Activated CD8-positive, alpha-beta T cell treated with anti-CD3 and anti-CD28 coated beads for 36 hours (primary cell): Measurements from ENCODE around the gene FBXO31. TPM values are rescaled to one million over a fixed set of nuclear protein-coding genes. Genes with fewer than 3 reads are reported as not detected.
"Not testable (repeated sequence)": the region's sequence is repeated elsewhere in the genome, so short reads cannot be mapped to it uniquely, and the experiment has no call there.

Experiments
- ATAC-seq: fragments of 200-7000 bp; cut with Tn5 transposase; one replicate; pipeline ENCODE4 v1.10.0; 2021; ENCODE audit warnings: mild to moderate bottlenecking, moderate library complexity
- CTCF ChIA-PET: fragments of 350-600 bp; sonication (Branson Sonifier 250); formaldehyde crosslinking; loops from one replicate; lab custom pipeline; 2021; ENCODE audit warnings: antibody characterized with exemption; lab: Charles Lee
- POLR2A ChIA-PET: fragments of 350-600 bp; sonication (Branson Sonifier 250); formaldehyde crosslinking; loops from one replicate; lab custom pipeline; 2021; ENCODE audit warnings: antibody characterized with exemption; lab: Charles Lee
- DNase-seq: peaks from one replicate; pipeline ENCODE4 v3.0.0-alpha.2; 2020
- H3K27ac Mint-ChIP-seq: one replicate; pipeline ENCODE4 v1.8.0; 2021; ENCODE audit warnings: mild to moderate bottlenecking, mixed read lengths
- H3K27me3 Mint-ChIP-seq: one replicate; pipeline ENCODE4 v1.8.0; 2021; ENCODE audit warnings: mixed read lengths
- H3K36me3 Mint-ChIP-seq: one replicate; pipeline ENCODE4 v1.8.0; 2021; ENCODE audit warnings: low read depth, mixed read lengths
- H3K4me1 Mint-ChIP-seq: one replicate; pipeline ENCODE4 v1.8.0; 2021; ENCODE audit warnings: low read depth, mixed read lengths
- H3K4me3 Mint-ChIP-seq: one replicate; pipeline ENCODE4 v1.8.0; 2021; ENCODE audit warnings: mild to moderate bottlenecking, moderate library complexity, mixed read lengths
- H3K9me3 Mint-ChIP-seq: one replicate; pipeline ENCODE4 v1.8.0; 2021; ENCODE audit warnings: mixed read lengths
- CTCF ChIP-seq: fragments of 200-600 bp; IDR thresholded peaks from one replicate; pipeline ENCODE4 v1.8.0; 2022; ENCODE audit warnings: antibody characterized with exemption, mild to moderate bottlenecking
- intact Hi-C: fragments of 100-400 bp; cut with micrococcal nuclease; formaldehyde crosslinking; loops from one replicate; pipeline ENCODE4 v1.10.0; 2022
- total RNA-seq, 2 experiments: library from RNA; stranded (reverse); gene quantifications; one replicate each; pipeline ENCODE4 v1.2.3, GENCODE V29; 2021

Gene FBXO31
- total RNA-seq, 2 experiments from 2014 or later = 32.0 to 32.7 TPM

- no peaks in the 10 kb centered on the region for H3K27me3 Mint-ChIP-seq
- DNase-seq (no peak), ATAC-seq (no peak)
- no peak overlapping the region for H3K4me3 Mint-ChIP-seq
- peaks cover 56% of the 10 kb centered on the region for H3K36me3 Mint-ChIP-seq
- POLR2A ChIA-PET = interaction anchor here (0.6 kb wide), 1 partner anchor 43 kb away, joined by 3 read pairs; no protein-coding TSS in a partner anchor
- CTCF ChIA-PET = interaction anchor here (0.8 kb wide), 1 partner anchor 40 kb away, joined by 3 read pairs; the partner anchor contains the start of gene FBXO31
- no peaks in the 10 kb centered on the region for H3K9me3 Mint-ChIP-seq
- intact Hi-C loops = no loop called here
- H3K4me1 Mint-ChIP-seq = peaks cover 27% of the 10 kb centered on the region
- H3K27ac Mint-ChIP-seq = peak overlapping the region; percentile 67
- TF ChIP-seq CTCF = no peak
Observed at GRCh38 chr16:87342978-87343752, 40.4 kb downstream of the FBXO31 start.

DNA sequence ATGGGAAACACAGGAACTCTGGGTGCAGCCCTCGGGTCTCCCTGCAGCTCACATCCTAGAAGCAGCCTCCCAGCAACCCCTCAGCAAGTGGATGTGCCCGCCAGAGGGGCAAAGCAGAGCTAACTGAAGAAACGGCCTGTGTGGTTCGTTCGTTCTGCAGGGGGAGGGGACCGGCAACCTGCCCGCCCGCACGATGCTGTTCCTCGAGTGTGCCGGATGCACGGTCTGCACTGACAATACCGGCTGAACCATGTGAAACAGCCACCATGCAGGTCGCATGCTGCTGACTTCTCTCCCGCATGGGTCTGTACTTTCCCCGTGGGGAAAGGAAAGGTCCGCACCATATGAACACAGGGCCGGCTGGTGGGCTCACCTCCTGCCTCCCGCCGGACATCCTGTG lies 41.1 kb downstream of the FBXO31 start:
- Mint-ChIP-seq H3K9me3 (no peaks in the 10 kb centered on the region), H3K4me1 (peaks cover 30% of the 10 kb centered on the region), H3K27me3 (no peaks in the 10 kb centered on the region), H3K36me3 (peaks cover 59% of the 10 kb centered on the region), H3K4me3 (no peak overlapping the region), H3K27ac (no peak overlapping the region)
- no peak for TF ChIP-seq CTCF
- intact Hi-C loops = no loop called here
- CTCF ChIA-PET = no interaction called here
- DNase-seq (no peak), ATAC-seq (no peak)
- POLR2A ChIA-PET = no interaction called here

DNA sequence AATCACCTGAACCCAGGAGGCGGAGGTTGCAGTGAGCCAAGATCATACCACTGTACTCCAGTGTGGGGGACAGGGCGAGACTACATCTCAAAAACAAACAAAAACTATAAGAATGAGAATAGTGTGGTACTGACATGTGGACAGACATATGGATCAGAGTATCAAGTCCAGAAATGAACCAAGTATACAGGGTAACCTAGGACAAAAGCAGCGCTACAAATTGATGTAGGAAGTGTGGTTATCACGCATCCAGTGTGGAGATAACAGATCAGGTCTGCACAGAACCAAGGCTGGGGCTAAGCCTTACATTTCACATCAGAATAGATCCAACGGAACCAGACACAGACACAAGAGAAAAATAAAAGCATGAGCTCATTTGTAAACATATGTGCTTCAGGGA lies 43.4 kb downstream of the FBXO31 start:
- ATAC-seq = no peak
- no peaks in the 10 kb centered on the region for H3K9me3 Mint-ChIP-seq
- no peaks in the 10 kb centered on the region for H3K27me3 Mint-ChIP-seq
- ChIA-PET POLR2A (no interaction called here), CTCF (interaction anchor here (0.9 kb wide), 1 partner anchor 8 kb away, joined by 3 read pairs; no protein-coding TSS in a partner anchor)
- intact Hi-C loops = no loop called here
- no peak overlapping the region for H3K27ac Mint-ChIP-seq
- no peak overlapping the region for H3K4me3 Mint-ChIP-seq
- no peak for TF ChIP-seq CTCF
- peaks cover 46% of the 10 kb centered on the region for H3K36me3 Mint-ChIP-seq
- H3K4me1 Mint-ChIP-seq = peaks cover 28% of the 10 kb centered on the region
- DNase-seq = no peak

DNA sequence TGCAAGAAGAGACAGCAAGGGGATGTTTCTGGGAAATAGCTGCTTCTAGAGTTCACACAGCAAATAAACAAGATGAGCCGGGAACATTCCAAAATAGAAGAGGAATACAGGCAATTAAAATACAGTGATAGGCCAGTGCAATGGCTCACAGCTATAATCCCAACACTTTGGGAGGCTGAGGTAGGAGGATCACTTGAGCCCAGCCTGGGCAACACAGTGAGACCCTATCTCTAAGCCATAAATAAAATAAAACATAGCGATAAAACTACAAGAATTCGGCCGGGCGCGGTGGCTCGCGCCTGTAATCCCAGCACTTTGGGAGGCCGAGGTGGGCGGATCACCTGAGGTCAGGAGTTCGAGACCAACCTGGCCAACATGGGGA lies 43.9 kb downstream of the FBXO31 start:
- H3K27ac Mint-ChIP-seq, H3K4me3 Mint-ChIP-seq, intact Hi-C loops, DNase-seq, CTCF ChIA-PET, H3K27me3 Mint-ChIP-seq, H3K9me3 Mint-ChIP-seq, ATAC-seq, POLR2A ChIA-PET: not testable (repeated sequence)
- Mint-ChIP-seq H3K4me1 (peaks cover 28% of the 10 kb centered on the region), H3K36me3 (peaks cover 47% of the 10 kb centered on the region)

- H3K4me3 Mint-ChIP-seq = no peak overlapping the region
- intact Hi-C loops = no loop called here
- H3K27me3 Mint-ChIP-seq = no peaks in the 10 kb centered on the region
- peak overlapping the region; percentile 34 for H3K27ac Mint-ChIP-seq
- H3K36me3 Mint-ChIP-seq = peaks cover 49% of the 10 kb centered on the region
- DNase-seq = no peak
- no peak for ATAC-seq
- TF ChIP-seq CTCF = no peak
- ChIA-PET POLR2A (no interaction called here), CTCF (no interaction called here)
- H3K4me1 Mint-ChIP-seq = peaks cover 28% of the 10 kb centered on the region
- H3K9me3 Mint-ChIP-seq = no peaks in the 10 kb centered on the region
Observed at GRCh38 chr16:87339086-87339723, 44.4 kb downstream of the FBXO31 start.
